SHP77 (cell line): ENCODE measurements around the gene FAM204A.

Source experiments
- DNase-seq, 2 experiments: peaks; one replicate each; lab custom pipeline; 2025; lab: John Stamatoyannopoulos, UW

The FAM204A gene

DNA sequence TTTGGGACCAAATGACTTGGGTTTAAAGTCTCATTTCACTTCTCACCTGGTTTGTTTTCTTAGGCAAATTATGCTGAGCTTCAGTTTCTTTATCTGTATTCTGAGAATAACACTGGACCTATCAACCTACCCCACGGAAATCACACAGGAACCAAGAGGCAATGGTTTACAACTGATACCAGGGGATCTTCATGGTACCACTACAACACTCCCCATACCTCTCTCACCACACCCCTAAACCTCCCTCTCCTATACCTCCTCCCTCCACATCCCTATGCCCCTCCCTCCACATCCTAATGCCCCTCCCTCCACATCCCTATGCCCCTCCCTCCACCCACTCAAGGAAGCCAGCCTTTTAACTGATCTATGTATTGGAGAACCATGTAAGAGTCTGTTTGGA, 9.9 kb downstream of the FAM204A start:
- DNase-seq = no peak

DNA sequence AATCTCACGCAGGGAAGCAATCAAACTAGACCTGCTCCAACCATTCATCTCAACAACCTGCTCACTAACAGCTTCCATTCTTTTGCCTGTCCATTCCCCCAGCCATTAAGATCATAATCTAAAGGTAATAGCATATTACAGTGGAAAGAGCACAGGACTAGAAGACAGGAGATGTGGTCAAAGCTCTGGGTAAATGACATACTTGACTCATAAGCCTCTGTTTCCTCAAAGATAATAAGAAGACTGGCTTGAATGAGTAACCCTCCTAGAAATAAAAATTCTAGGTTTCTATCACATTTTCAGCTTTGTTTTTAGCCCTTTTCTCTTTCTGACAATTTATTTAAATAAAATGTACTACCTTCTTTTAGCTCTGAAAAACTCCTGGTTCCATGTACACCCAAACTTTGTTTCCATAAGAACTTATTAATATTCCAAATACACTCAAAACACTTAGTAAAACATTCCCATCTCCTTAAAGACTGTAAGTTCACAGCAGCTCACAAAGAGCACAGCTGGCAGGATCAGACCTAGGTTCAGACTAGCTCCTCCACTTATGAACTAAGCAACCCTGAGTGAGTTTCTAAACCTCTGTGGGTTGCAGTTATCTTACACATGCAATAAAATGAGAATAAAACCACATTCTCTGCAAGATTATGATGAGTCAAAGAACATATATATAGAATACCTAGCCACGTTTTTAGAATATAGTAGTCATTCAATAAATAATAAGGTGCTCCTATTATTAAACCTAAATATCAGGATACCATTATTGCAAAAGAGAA, 11.6 kb downstream of the FAM204A start:
- no peak for DNase-seq

GRCh38 chr10:118324140-118324539, 18.0 kb downstream of the FAM204A start:
- no peak for DNase-seq

GRCh38 chr10:118321724-118322575, 20.2 kb downstream of the FAM204A start:
- no peak for DNase-seq

- DNase-seq = no peak
These were observed 26.5 kb downstream of the FAM204A start for GRCh38 chr10:118315629-118316028.

GRCh38 chr10:118314882-118315281, 27.2 kb downstream of the FAM204A start:
- DNase-seq = no peak

- no peak for DNase-seq
These were observed 30.6 kb downstream of the FAM204A start for GRCh38 chr10:118311505-118311904.

GRCh38 chr10:118310822-118311221, 31.3 kb downstream of the FAM204A start:
- no peak for DNase-seq

DNA sequence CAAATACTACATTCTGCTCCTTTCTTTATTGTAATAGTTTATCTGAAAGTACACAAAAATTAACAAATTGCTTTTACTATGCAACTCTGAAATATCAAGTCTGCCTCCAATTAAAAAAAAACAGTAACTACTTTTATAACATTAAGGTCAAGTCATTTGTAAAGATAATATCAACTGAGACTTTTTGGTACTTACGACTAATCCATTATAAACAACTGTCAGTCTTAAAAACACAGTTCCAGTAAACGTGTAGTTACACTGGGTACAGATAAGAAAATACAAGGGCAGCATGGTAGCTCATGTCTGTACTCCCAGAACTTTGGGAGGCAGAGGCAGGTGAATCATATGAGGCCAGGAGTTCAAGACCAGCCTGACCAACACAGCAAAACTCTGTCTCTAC, 32.2 kb downstream of the FAM204A start:
- DNase-seq = no peak

DNA sequence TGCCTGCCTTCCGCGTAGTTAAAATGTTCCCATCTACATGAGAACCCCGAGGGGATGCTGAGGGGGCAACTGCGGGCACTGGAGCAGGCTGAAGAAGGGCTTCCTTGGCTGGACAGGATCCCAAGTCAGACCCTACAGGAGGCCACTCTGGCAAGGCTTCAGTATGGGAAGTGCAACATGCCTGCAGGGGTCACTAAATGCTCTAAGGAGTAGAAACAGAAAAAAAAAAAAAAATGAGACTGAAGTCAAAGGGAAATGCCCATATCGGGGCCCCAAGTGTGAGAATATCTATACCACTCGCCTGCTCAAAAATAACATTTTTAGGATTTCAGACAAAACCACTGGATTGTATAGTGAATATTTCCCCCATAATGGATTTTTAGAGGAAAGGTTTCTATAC, 33.5 kb downstream of the FAM204A start:
- no peak for DNase-seq

DNA sequence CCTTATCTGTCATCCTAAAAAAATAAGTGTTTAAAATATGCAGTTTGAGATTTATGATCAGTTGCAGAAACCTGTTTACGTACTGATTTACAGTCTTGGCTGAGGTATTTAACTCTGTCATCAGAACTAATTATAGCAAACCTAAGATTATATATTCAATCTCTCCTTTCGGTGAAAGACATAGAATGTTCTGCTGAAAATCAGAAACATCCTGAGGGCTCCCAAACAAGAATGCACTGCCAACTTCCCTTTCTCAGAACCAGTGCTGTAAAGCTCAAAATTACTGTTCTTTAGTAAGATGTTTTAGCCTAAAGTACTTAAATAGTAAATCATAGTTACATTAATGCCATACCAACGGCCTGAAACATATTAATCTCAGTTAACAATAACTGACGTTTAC, 34.3 kb downstream of the FAM204A start:
- no peak for DNase-seq

- no peak for DNase-seq
These were observed 34.9 kb downstream of the FAM204A start for GRCh38 chr10:118307220-118307619.

DNA sequence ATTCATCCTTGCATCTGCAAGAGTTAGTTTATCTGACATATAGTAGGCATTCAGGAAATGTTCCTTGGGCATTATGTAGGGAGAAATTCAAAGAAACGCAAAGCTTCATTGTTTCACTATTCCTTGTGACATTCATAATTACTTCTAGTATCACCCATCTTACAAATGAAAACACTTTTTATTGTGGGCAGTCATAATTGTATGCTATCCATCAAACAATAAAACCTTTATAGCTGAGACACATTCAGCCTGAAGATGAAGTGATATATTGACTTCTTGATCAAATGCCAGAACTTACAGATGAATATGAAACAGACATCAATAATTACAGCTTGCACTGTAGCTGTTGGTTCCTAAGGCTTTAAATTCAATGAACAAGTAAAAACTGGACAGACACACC, 36.4 kb downstream of the FAM204A start:
- no peak for DNase-seq

GRCh38 chr10:118304521-118304920, 37.6 kb downstream of the FAM204A start:
- DNase-seq = no peak

- no peak for DNase-seq
These were observed 40.9 kb downstream of the FAM204A start for GRCh38 chr10:118301211-118301610.

DNA sequence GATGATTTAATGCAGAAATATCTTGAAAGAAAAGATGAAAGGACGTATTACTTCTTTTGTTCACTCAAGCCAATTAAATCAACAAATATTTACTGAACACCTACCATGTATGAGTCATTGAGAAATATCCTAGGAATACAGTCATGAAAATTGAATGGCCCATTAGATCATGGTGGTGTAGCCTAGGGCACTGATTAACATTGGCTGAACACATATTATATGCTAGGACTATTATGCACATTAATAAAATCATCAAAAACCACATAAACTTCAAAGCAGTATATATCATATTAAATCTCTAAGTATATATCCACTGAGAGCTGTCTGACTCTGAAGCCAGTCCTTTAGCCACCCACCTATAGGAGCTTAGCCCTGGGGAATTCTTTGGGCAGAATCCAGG, 41.8 kb downstream of the FAM204A start:
- DNase-seq = no peak

DNA sequence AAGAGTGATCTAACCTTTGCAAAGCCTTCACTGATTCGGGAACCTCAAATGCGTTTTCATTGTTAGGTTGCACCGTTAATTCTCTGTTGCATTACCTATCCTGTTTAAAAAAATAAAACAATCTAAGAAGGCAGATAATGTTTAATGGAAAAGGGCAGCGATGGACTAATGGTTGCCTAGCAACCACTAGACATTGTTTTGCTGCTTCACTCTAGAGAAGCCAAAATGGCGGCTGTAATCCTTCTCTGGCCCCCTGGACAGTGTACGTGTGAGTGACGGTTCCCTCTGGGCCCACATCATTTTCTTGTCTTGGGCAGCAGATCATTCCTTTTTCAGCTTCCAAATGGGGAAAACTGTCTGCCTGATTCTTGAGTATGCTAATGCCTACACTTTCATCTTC, 43.3 kb downstream of the FAM204A start:
- DNase-seq = no peak

GRCh38 chr10:118291122-118291521, 51.0 kb downstream of the FAM204A start:
- no peak for DNase-seq

DNA sequence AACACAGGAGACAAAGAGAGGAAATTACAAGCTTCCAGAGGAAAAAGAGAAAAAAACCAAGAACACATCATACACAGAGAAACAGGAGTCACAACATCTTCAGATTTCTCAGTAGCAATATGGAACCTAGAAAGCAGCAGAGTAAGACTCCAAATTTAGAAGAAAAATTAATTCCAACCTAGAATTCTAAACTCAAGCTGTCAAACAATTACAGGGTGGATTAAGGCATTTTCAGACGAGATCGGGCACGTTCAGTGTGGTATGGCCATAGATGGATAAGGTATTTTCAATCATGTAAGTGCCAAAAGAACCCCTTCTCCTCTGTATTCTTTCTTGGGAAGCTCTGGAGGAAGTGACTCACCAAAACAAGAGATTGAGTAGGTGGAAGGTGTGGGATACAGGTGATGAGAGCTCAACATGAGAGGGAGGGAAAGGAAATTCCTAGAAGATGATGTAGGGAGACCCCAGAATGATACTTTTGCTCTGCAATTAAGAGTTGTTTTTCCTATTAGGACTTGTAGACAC, 51.6 kb downstream of the FAM204A start:
- no peak for DNase-seq

DNA sequence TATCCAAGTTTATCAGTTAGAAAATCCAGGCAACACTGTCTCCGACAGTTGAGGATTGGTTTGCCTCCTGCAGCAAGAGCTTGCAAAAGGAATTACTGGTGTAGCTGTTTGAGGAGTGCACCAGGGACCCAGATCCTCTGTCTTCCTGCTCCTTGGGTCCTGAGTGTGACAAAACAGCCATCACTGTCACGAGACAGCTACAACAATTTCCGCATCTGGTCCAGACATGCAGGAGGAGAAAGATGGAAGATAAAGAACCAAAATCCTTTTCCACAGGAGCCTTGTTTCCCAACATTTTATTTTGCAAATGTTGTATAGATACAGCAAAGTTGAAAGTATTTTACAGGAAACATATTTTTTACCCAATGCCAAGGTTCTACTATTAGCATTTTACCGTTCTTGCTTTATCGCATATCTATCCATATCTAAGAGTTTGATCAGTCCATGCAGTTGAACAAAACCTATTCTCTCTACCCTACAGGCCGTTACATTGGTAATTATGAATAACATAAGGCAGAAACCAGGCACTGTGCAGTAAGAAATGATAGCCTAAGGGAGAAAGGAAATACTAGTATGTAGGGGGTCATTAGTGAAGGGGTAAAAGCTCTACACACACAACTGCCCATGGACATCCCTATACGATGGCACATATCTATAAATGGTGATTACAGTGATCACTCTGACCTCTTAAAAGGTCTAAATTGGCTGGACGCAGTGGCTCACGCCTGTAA, 54.9 kb downstream of the FAM204A start:
- DNase-seq = no peak

DNA sequence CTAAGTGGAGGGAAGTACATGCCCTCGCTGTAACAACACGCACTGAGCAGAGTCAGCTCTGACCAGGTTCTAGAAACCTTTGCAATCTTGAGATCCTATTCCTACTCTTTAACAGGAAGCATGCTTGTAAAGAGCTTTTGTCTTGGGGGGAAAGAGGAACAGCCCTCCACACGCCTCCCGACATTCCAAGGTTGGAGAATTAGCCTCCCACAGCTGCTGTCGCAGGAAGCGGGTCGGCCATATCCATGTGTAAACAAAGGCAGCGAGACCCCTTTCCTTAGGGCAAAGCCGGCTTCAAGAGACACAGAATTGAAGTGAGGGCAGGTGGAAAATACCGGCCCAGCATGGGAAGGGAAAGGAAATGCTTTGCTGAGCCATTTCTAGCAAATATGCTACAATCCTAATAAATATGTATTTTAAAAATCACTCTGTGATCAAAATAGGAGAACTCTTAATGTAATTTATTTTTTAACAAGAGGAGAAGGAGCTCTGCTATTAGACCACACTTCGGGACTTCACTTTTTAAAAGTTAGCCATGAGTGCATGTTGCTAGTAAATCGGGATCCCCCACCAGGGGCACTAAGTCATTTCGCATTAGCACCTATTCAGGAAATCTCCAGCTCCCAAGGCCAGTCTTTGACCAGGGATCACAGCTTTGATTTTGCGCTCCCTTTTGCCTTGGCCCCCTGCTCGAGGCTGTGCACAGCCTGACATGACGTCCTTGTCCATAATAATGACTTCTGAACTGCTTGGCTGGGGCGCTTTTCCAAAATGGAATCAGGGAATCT, 55.9 kb downstream of the FAM204A start:
- DNase-seq = no peak

GRCh38 chr10:118282670-118283069, 59.5 kb downstream of the FAM204A start:
- DNase-seq = no peak
